ENCODE measurements around the gene BCL2L2. TPM values are rescaled to one million over a fixed set of nuclear protein-coding genes. Genes with fewer than 3 reads are reported as not detected.
A peak's percentile ranks its signal among the peaks of the same experiment; 100 is the strongest.
"Not testable (repeated sequence)": the region's sequence is repeated elsewhere in the genome, so short reads cannot be mapped to it uniquely, and the experiment has no call there.

Gene BCL2L2, protein sequence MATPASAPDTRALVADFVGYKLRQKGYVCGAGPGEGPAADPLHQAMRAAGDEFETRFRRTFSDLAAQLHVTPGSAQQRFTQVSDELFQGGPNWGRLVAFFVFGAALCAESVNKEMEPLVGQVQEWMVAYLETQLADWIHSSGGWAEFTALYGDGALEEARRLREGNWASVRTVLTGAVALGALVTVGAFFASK
- total RNA-seq (2014; rRNA removed; shearing (Covaris generic)) = 5.8 and 7.6 TPM in 2 replicates

DNA sequence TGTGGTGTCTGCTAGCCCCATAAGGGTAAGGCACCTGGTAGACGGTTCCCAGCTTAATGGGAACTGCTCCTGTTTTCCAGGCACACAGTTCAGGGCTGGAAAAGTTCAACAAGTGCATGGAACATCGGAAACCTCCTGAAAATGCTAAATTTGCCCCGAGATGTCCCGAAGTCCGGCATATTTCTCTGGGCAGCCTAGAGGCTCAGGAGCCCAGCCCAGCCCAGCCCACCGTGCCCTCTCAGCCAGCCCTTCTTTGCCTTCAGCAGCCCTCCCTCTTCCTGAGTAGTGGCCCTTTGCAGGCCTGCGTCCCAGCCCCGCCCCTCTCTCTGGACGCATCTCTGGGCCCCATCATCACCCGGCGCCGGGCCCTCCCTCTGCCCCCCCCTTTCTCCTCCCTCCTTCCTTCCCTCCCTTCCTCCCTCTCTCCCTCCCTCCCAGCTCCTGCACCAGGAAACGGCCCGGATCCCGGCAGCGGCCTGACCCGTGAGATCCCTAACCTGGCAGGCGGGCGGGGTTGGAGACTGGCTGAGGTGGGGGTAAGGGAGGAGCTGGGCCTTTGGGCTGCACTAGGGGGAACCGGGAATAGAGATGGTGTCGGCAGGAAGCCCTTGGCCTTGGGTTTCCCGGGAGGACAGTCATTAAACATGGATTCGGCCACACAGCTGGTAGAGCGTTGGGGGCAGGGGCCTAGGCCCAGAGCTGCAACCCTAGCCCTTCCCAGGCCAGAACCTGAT is at the start of gene BCL2L2:
Gene BCL2L2 (plus strand): TSS at position 422 of the 734 bp plus-strand sequence. CDS start 935 bp downstream, outside the sequence.
- peak; percentile 78 for DNase-seq (ENCODE audit: low spot score)

DNA sequence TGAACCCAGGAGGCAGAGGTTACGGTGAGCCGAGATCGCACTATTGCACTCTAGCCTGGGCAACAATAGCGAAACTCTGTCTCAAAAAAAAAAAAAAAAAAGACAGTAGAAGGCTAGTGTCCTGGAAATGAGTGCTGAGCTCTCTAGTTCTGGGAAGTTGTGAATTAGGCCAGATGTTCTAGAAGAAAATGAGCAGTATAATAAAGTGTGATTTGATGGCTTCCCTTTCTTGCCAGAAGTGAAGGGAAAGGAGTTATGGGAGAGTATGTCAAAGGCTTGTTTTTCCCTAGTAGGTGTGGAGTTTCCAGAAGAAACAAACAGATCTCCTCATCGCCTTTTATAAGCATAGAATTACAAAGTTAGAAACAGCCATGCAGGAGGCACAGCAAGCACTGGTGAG is 48.4 kb upstream of the BCL2L2 start:
- DNase-seq (ENCODE audit: low spot score) = no peak

DNA sequence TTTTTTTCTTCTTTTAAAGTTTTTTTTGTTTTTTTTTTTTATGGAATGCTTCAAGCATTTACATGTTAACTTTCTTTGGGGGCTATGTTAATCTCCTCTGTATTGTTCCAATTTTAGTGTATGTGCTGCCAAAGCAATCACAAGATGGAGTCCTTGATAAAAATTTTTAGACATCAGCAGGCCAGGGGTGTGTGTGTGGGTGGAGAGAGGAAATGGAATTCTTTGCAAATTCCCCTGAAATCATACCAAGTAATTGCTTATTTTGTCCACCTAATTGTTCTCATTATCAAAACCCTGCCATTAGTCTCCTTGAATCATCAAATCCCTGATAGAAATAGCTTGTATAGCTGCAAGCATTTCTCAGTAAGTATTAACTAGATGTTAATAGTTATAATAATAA is 47.2 kb upstream of the BCL2L2 start:
- no peak for DNase-seq (ENCODE audit: low spot score)

DNA sequence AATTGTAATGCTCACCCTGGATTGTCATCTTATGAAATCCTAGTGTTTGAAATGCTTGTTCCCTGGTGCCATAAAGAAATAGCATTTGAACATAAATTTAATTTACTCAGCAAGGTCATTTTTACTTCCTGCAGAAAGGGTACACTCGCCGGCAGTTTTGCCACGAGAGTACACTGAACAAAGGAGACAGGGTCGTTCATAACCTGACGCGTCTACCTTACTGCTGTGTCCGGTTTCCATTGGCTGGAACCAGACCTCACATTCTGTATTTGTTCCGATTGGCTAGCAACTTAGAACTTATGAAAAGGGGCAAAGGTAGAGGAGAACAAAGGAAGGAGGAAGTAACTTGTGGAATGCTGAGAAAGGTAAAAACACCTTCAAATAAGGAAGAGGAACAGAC is 45.8 kb upstream of the BCL2L2 start:
- not testable (repeated sequence) for DNase-seq (ENCODE audit: low spot score)

DNA sequence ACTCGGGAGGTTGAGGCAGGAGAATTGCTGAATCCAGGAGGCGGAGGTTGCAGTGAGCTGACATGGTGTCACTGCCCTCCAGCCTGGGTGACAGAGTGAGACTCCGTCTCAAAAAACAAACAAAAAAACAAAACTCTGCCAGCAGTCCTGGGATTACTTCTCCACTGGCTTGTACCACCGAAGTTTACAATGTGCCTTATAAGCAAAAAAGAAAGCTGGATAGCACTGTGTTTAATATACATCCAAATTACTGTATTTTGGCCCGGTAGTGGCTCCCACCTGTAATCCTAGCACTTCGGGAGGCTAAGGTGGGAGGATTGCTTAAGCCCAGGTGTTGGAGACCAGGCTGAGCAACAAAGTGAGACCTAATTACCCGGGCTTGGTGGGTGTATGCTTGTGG is 37.4 kb upstream of the BCL2L2 start:
- DNase-seq (ENCODE audit: low spot score) = no peak

DNA sequence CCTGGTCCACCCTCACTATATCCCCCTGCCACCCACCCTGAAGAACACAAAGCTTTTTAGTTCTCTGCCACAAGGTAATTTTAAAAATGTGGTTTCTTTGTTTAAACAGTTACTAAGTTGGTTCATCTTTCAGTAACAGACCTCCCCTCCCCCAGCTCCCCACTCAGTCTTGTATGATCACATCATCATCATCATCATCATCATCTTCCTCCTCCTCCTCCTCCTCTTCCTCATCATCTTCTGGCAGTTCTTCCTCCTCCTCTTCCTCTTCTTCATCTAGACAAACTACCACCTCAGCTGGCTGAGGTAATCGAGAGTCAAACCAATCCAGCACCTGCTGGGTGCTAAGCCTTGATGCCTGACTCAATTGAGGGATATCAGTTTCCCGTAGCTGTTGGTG is 31.2 kb upstream of the BCL2L2 start:
- DNase-seq (ENCODE audit: low spot score) = no peak

DNA sequence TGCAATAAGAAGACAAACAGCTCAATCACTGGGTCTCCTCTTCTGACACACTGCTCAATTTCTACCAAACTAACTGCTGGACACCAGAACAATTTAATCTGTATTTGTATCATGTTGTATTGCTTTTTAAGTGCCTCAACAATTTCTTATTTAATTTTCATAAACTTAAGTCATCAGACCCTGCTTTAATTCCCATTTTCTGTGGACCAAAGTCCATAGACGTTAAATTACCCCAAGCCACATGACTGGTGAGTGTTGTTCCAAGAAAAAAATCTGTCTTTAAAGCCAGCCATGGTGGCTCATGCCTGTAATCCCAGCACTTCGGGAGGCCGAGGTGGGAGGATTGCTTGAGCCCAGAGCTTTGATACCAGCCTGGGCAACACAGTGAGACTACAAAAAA is 29.4 kb upstream of the BCL2L2 start:
- no peak for DNase-seq (ENCODE audit: low spot score)

DNA sequence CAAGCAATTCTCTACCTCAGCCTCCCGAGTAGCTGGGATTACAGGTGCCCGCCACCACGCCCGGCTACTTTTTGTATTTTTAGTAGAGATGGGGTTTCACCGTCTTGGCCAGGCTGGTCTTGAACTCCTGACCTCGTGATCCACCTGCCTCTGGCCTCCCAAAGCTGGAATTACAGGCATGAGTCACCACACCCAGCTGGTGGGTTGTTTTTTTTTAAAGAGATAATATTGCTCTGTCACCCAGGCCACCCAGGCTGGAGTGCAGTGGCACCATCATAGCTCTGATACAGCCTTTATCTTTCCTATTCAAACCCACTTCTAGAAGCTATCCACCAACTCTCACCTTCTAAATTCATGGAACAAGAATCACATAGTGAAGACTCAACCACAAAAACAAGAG is 28.7 kb upstream of the BCL2L2 start:
- not testable (repeated sequence) for DNase-seq (ENCODE audit: low spot score)

DNA sequence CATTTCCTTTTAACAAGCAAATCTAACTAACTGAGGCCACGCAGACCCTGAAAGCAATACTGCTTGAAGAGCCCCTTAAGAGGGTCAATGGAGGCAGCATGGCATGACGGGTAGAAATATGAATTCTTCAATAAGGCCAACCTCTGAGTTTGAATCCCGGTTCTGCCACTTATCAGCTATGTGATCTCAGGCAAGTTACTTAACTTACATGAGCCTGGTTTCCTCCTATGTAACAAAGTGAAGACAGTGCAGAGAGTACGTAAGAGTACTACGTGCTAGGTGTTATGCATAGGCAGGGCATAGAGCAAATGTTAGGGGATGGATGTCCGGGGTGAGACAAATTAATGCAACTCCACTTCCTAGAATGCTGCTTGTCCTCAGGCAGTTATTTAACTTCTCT is 25.4 kb upstream of the BCL2L2 start:
- no peak for DNase-seq (ENCODE audit: low spot score)

DNA sequence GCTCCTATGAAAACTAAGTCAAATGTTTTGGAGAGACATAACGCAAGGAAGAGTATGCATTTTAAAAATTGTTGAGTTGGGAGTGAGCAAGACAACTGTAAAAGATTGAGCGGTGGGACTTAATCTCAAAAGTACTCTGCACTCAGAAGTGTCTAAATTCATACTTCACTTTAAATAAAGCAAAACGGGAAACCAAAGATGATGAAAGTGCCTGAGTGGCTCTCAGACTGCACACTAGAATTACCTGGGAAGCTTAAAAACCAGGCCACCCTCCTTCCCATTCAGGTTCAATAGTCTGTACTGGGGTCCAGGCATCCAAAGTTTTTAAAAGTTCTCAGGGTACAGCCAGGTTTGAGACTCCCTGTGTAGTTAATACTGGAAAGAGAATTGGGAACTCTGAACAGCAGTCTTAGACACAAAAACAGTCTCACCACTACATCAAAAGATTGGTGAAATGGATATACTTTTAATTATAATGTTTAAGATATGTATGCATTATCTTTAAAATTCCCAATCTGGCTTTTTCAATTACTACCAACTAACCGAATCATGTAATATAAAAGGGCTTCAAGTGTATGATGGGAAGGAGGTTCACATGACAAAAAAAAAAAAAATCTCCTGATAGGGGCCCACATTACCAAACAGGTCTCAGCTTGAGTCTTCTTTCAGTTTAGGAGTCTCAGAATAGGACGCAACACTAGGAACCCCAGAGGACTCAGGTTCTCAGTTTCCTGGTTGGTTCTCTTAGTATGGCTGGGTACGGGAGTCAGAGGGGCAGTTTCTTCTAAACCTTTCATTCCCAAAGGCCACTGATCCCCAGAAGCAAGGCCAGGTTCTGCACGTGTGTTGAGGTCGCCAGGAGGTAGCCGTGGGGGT is 21.7 kb upstream of the BCL2L2 start:
- no peak for DNase-seq (ENCODE audit: low spot score)

DNA sequence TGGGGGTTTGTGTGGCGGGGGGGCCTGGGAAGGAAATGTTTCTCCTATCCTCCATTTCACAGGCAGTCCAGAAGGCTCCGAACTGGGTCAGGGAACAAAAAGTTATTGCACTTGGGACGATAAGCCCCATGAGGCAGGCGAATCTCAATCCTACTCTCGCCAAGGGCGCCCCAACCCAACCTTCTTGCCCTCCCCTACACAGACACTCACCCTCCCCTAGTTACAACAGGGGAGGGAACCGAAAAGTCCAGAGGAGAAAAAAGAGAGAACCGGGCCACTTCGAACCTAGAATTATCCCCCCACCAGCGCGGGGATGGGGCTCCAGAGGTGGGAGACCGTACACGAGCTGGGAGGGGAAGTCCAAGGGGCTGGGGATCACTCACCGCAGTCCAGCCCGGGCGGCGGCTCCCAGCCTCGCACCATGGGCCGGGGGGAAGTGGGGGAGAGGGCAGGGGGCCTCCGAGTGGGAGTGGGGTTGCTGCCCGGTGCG is 21.1 kb upstream of the BCL2L2 start:
- DNase-seq (ENCODE audit: low spot score) = no peak

DNA sequence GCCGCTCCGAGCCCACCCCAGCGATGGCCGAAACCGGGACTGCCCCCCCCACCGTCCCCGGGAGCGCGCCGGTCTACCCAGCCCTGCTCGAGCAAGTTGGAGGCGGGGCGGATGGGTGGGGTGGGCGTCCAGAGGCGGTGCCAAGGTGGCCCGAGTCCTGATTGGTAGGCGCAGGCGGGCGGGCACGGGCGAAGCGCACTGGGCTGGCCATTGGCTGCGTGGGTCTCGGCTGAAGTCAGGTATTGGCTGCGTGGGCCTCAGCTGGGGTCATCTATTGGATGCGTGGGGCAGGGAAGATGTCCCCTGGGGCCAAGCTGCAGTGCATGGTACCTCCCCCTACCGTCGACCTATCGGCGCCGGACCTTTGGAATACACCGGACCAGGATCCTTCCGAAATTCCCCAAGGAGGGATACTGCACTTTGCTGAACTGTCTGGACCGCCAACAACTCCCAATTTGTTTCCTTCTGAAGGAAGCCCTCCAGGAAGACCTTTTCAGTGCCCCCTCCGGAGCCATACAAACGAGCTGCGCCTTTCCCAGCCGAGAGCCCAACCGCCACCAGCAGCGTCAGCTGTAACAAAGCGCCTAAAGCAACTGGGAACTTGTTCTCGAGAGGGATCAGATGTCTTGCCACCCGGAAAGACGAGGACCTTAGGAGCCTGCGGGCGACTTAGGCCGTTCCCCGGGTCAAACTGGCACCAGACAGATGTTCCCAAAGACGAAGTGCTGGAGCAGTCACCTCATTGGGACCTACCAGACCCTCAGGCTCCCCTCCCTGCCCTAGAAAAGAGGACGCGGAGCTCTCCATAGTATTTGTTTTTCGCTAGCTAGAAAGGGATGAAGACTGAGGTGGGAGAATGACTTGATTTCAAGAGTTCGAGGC is 20.4 kb upstream of the BCL2L2 start, which contains the start of gene HOMEZ:
Gene HOMEZ (minus strand): TSS at position 113 of the 882 bp plus-strand sequence. CDS start 180 bp downstream, outside the sequence.
- peak; percentile 92 for DNase-seq (ENCODE audit: low spot score)

DNA sequence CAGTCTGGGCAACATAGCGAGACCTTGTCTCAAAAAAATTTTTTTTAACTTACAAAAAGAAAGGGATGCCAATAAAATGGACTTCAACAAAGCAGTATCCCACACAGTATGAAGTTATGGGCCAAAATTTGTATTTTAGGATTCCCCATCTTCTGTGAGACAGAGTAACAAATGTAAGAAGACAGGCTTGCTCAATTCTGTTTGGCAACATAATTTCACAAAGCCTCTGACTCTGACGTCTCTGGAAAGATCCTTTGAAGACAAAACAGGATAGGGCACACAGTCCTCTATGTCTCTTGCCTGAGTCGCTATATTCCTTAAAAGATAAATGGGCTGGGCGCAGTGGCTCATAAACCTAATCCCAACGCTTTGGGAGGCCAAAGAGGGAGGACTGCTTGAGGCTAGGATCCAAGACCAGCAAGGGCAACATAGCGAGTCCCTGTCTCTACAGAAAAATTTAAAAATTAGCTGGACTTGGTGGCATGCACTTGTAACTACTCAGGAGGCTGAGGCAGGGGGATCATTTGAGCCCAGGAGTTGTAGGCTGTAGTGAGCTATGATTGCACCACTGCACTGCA is 19.6 kb upstream of the BCL2L2 start:
- DNase-seq (ENCODE audit: low spot score) = no peak

DNA sequence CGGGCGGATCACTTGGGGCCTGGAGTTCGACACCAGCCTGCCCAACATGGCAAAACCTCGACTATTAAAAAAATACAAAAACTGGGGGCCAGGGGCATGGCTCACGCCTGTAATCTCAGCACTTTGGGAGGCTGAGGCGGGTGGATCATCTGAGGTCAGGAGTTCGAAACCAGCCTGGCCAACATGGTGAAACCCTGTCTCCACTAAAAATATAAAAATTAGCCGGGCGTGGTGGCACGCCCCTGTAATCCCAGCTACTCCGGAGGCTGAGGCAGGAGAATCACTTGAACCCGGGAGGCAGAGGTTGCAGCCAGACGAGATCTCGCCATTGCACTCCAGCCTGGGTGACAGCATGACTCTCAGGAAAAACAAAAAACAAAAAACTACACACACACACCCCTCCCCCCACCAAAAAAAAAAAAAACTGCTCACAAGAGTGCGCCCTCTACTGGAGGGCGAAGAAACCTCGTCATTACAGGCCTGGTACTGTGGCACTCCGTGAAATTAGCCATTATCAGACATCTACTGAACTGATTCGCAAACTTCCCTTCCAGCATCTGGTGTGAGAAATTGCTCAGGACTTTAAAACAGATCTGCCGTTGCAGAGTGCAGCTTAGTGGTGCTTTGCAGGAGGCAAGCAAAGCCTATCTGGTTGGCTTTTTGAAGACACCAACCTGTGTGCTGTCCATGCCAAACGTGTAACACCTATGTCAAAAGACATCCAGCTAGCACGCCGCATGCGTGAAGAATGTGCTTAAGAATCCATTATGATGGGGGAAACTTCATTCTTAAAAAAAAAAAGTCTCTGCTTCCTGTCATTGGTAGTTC is 11.7 kb upstream of the BCL2L2 start:
- peak; percentile 35 for DNase-seq (ENCODE audit: low spot score)

DNA sequence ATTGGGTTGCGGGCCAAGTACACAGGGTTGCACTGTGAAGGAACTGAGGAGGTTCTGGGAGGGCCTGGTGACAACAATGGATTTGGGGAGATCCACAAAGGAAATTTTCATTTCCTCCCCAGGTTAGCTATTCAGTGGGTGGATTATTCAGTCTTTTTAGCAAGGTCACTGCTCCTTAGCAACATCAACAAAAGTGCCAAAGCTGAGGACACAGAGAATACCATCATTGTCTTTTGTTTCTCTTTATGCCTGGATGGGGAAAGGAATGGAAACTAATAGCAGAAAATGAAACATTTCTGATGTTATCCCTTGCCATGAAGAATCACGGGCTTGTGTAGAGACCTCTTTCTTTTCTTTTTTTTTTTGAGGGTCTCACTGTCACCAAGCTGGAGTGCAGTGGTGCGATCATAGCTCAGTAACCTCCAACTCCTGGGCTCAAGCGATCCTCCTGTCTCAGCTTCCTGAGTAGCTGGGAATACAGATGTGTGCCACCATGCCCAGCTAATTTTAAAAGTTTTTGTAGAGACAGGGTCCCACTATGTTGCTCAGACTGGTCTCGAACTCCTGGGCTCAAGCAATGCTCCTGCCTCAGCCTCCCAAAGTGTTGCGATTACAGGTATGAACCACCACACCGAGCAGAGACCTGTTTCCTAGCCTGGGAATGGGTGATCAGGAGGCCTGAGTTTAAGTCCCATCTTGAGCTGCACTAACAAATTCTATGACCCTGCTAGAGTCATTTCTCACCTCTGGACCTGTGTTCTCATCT is 10.4 kb upstream of the BCL2L2 start:
- DNase-seq (ENCODE audit: low spot score) = no peak

DNA sequence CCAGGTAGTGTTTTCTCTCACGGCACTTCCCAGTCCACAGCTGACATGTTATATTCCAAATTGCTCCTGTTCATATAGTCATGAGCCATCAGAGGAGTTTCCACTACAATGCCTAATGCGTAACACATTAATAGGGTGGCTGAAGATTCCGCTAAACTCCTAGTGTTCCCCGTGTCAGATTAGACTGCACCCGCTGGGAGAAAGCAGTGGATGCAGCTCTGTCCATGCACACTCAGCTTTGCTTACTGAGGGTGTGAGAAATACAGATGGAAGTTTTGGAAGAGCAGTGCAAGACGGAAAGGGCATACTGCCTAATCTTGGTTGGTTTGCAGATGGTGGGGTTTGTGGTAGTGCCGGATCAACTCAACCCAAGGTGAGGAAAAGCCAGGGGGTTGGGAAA is 9.5 kb upstream of the BCL2L2 start:
- DNase-seq (ENCODE audit: low spot score) = no peak

DNA sequence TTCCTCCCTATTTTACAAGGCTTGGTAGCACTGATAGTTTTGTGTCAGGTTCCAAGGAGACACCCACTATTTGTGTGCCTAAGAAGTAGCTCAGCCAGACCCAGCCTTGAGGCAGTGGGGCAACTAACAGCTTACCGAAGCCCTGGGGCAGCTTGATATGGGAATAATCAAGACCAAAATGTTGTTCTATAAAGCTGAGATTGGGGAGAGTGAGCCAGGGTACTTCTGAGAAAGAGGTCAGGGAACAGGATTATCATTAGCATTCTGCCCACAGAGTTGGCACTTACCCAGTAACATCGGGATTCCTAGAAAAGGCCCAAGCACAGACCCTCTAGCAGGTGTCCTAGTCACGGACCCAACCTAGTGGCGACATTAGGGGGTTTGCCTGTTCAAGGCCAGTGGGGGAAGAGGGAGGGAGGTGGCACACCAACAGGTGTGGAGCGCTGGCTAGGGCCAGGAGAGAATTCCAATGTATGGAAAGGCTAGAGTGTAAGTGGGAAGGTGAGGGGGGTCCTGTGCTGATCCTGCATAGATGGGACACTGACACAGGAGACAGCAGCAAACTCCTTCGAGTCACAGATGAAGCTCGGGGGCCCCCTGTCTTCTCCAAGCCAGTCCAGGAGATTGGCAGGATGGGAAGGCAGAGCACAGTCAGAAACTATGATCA is 8.9 kb upstream of the BCL2L2 start:
- no peak for DNase-seq (ENCODE audit: low spot score)

DNA sequence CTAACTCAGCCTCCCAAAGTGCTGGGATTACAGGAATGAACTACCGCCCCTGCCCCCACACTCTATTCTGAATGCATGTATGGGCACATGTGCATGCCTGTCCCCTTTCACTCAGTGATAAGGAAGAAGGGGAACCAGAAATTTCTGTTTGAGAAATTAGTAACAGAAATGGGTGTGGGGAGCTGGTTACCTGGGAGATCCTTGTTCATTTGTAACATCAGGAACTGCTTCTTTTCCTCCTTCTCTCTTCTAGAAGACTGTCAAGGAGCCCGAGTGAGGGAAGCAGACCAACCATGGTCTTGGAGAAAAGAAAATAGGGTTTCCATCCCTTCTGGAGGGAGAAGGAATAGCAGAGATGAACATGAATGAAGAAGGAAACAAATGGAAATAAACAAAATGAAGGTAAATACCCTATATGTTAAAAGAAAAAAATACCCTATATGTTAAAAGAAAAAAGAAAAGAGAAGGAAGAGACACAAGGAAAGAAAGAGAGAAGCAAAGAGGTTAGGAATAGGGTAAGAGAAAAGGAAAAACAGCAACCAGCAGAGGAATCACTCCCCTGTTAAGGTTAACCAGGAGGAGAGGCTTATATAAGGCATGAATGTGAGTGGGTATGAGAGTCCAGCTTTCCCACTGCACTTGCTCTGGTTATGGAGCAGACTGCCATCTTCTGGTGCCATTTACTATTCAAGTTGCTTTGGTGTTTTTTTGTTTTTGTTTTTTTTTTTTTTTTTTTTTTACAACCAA is 7.2 kb upstream of the BCL2L2 start:
- peak; percentile 27 for DNase-seq (ENCODE audit: low spot score)
